PC-3 (cell line): Measurements from ENCODE around the gene PRR5. TPM values are rescaled to one million over a fixed set of nuclear protein-coding genes. Genes with fewer than 3 reads are reported as not detected.

Experiments
- ATAC-seq: fragments of 200-7000 bp; cut with Tn5 transposase; 2 replicates; pipeline ENCODE4 v1.9.1; 2020; ENCODE audit warnings: mild to moderate bottlenecking, moderate library complexity
- BruUV-seq: library from RNA; stranded (reverse); fragments of 400-500 nt; replicated peaks from 2 replicates; lab custom pipeline; 2021; lab: Mats Ljungman, UMichigan
- CTCF ChIA-PET: fragments of 300-600 bp; sonication (Branson Sonifier 250); formaldehyde crosslinking; loops from one replicate; lab custom pipeline; 2022; ENCODE audit warnings: antibody characterized with exemption; lab: Charles Lee
- POLR2A ChIA-PET: fragments of 300-600 bp; sonication (Branson Sonifier 250); formaldehyde crosslinking; loops from one replicate; lab custom pipeline; 2022; ENCODE audit warnings: antibody characterized with exemption; ENCODE audit not compliant: unreplicated experiment; lab: Charles Lee
- DNase-seq: peaks from one replicate; pipeline ENCODE4 v3.0.0-alpha.2; 2015
- H2AFZ ChIP-seq: fragments of 300-600 bp; sonication (generic); 2 replicates; pipeline ENCODE4 v1.6.0; 2016; ENCODE audit warnings: antibody characterized with exemption, low read length
- H3F3A ChIP-seq: fragments of 300-600 bp; sonication (generic); one replicate; pipeline ENCODE4 v1.6.0; 2017; ENCODE audit warnings: antibody characterized with exemption, low read length, control low read depth, mild to moderate bottlenecking; ENCODE audit not compliant: unreplicated experiment
- H3K27ac ChIP-seq: fragments of 300-600 bp; sonication (generic); 2 replicates; pipeline ENCODE4 v1.5.1; 2016; ENCODE audit warnings: mild to moderate bottlenecking, low read length
- H3K27me3 ChIP-seq: fragments of 300-600 bp; sonication (generic); 2 replicates; pipeline ENCODE4 v1.6.1; 2016; ENCODE audit warnings: low read length, mixed read lengths
- H3K36me3 ChIP-seq: fragments of 300-600 bp; sonication (generic); 2 replicates; pipeline ENCODE4 v1.6.1; 2016; ENCODE audit warnings: low read depth, mixed run types, low read length, mixed read lengths
- H3K4me1 ChIP-seq: fragments of 300-600 bp; sonication (generic); 2 replicates; pipeline ENCODE4 v1.5.1; 2016; ENCODE audit warnings: low read length; ENCODE audit not compliant: insufficient read depth
- H3K4me2 ChIP-seq: fragments of 300-600 bp; sonication (generic); 2 replicates; pipeline ENCODE4 v1.6.0; 2016; ENCODE audit warnings: low read length
- H3K4me3 ChIP-seq: fragments of 300-600 bp; sonication (generic); 2 replicates; pipeline ENCODE4 v1.5.1; 2016; ENCODE audit warnings: mild to moderate bottlenecking, low read length, mixed read lengths
- H3K79me2 ChIP-seq: fragments of 300-600 bp; sonication (generic); 2 replicates; pipeline ENCODE4 v1.6.1; 2017; ENCODE audit warnings: low read length, mixed read lengths
- H3K9ac ChIP-seq: fragments of 300-600 bp; sonication (generic); 2 replicates; pipeline ENCODE4 v1.6.0; 2016; ENCODE audit warnings: mild to moderate bottlenecking, low read length
- H3K9me2 ChIP-seq: fragments of 300-600 bp; sonication (generic); replicated peaks from 2 replicates; pipeline ENCODE4 v1.6.1; 2016; ENCODE audit warnings: mixed run types, low read length, mixed read lengths
- H3K9me3 ChIP-seq: fragments of 300-600 bp; sonication (generic); 2 replicates; pipeline ENCODE4 v1.6.1; 2016; ENCODE audit warnings: low read length, mixed read lengths
- H4K20me1 ChIP-seq: fragments of 300-600 bp; sonication (generic); 2 replicates; pipeline ENCODE4 v1.6.1; 2016; ENCODE audit warnings: low read length, mixed read lengths
- CTCF ChIP-seq: fragments of 300-600 bp; sonication (generic); conservative IDR thresholded peaks from 2 replicates; pipeline ENCODE4 v1.5.1; 2017; ENCODE audit warnings: antibody characterized with exemption, low read depth, mild to moderate bottlenecking, low read length
- EZH2 ChIP-seq: fragments of 300-600 bp; sonication (generic); IDR thresholded peaks from one replicate; pipeline ENCODE4 v1.6.1; 2017; ENCODE audit warnings: antibody characterized with exemption, mild to moderate bottlenecking, low read length; ENCODE audit not compliant: unreplicated experiment
- EZH2phosphoT487 ChIP-seq: fragments of 300-600 bp; sonication (generic); IDR thresholded peaks from 2 replicates; pipeline ENCODE4 v1.6.1; 2018; ENCODE audit warnings: mild to moderate bottlenecking, antibody characterized with exemption, low read length, borderline replicate concordance
- intact Hi-C: fragments of 100-400 bp; cut with micrococcal nuclease; formaldehyde crosslinking; loops from 2 replicates; pipeline ENCODE4 v1.9.0; 2023
- total RNA-seq: library from RNA; depleted of rRNA; stranded (reverse); fragments of >200 nt; gene quantifications from 2 replicates; pipeline ENCODE4 v1.2.3, GENCODE V29; 2014

PRR5 gene
- total RNA-seq, 1 experiment from 2014 or later, result 14.5 TPM

- no TSS peak for BruUV-seq
- H3K4me2 ChIP-seq, result no peak overlapping the region
- intact Hi-C loops, result no loop called here
Observed at GRCh38 chr22:44661070-44661469, 40.9 kb upstream of the PRR5 start.

GRCh38 chr22:44661659-44662569, 40.1 kb upstream of the PRR5 start:
- H3K27ac ChIP-seq, result no peak overlapping the region
- no peaks in the 10 kb centered on the region for H3F3A ChIP-seq
- H3K9me2 ChIP-seq, result no peaks in the 10 kb centered on the region
- H3K4me3 ChIP-seq, result no peak overlapping the region
- H3K9me3 ChIP-seq, result no peaks in the 10 kb centered on the region
- no peak overlapping the region for H3K4me2 ChIP-seq
- no peak for DNase-seq
- no TSS peak for BruUV-seq
- TF ChIP-seq EZH2phosphoT487, result no peak
- no peak for ATAC-seq
- H3K27me3 ChIP-seq, result 0 out of 2 replicates have a peak, but pooled peaks cover 3% of the 10 kb centered on the region
- H4K20me1 ChIP-seq, result no peaks in the 10 kb centered on the region
- POLR2A ChIA-PET, result no interaction called here
- intact Hi-C loops, result no loop called here
- no peaks in the 10 kb centered on the region for H3K79me2 ChIP-seq
- CTCF ChIA-PET, result no interaction called here
- H3K4me1 ChIP-seq, result no peaks in the 10 kb centered on the region
- H3K36me3 ChIP-seq, result no peaks in the 10 kb centered on the region
- H3K9ac ChIP-seq, result no peak overlapping the region
- H2AFZ ChIP-seq, result no peak overlapping the region

More at GRCh38 chr22:44661070-44661469, 40.9 kb upstream of the PRR5 start:
- H3K4me1 ChIP-seq, result no peaks in the 10 kb centered on the region
- POLR2A ChIA-PET, result no interaction called here
- H3K79me2 ChIP-seq, result no peaks in the 10 kb centered on the region
- no peaks in the 10 kb centered on the region for H4K20me1 ChIP-seq
- H3K27me3 ChIP-seq, result 0 out of 2 replicates have a peak, but pooled peaks cover 3% of the 10 kb centered on the region
- no peaks in the 10 kb centered on the region for H3K9me2 ChIP-seq
- H3K36me3 ChIP-seq, result no peaks in the 10 kb centered on the region
- ATAC-seq, result no peak
- no peak overlapping the region for H2AFZ ChIP-seq
- no peaks in the 10 kb centered on the region for H3K9me3 ChIP-seq
- H3F3A ChIP-seq, result no peaks in the 10 kb centered on the region
- DNase-seq, result no peak
- no peak overlapping the region for H3K4me3 ChIP-seq
- TF ChIP-seq CTCF (no peak), EZH2phosphoT487 (no peak), EZH2 (no peak)
- no peak overlapping the region for H3K9ac ChIP-seq
- no peak overlapping the region for H3K27ac ChIP-seq
- CTCF ChIA-PET, result no interaction called here

- Histone ChIP-seq H3K4me2 (no peak overlapping the region), H3K4me1 (no peaks in the 10 kb centered on the region), H3K27me3 (peaks cover 14% of the 10 kb centered on the region), H3K4me3 (no peak overlapping the region), H3K36me3 (no peaks in the 10 kb centered on the region), H3K9ac (no peak overlapping the region), H3F3A (no peaks in the 10 kb centered on the region), H3K79me2 (no peaks in the 10 kb centered on the region), H3K9me2 (no peaks in the 10 kb centered on the region), H3K27ac (no peak overlapping the region), H3K9me3 (no peaks in the 10 kb centered on the region), H4K20me1 (no peaks in the 10 kb centered on the region), H2AFZ (no peak overlapping the region)
- BruUV-seq, result no TSS peak
- CTCF ChIA-PET, result no interaction called here
- POLR2A ChIA-PET, result no interaction called here
- no peak for TF ChIP-seq EZH2phosphoT487
- TF ChIP-seq CTCF, result no peak
- TF ChIP-seq EZH2, result no peak
- intact Hi-C loops, result no loop called here
- no peak for DNase-seq
- no peak for ATAC-seq
Observed at GRCh38 chr22:44663256-44663999, 38.6 kb upstream of the PRR5 start.
